GM12878 (cell line): ENCODE data around the gene PMPCA. TPM values are rescaled to one million over a fixed set of nuclear protein-coding genes. Genes with fewer than 3 reads are reported as not detected.

Source experiments
- ATAC-seq: fragments of 200-7000 bp; cut with Tn5 transposase; 3 replicates; pipeline ENCODE4 v1.9.1; 2020; ENCODE audit warnings: mild to moderate bottlenecking, moderate library complexity
- BruUV-seq: library from RNA; stranded (reverse); fragments of 400-500 nt; replicated peaks from 2 replicates; lab custom pipeline; 2021; lab: Mats Ljungman, UMichigan
- CTCF ChIA-PET: fragments of 300-600 bp; sonication (Branson Sonifier 250); formaldehyde crosslinking; extraction: SDS; loops from one replicate; lab custom pipeline; 2021; ENCODE audit warnings: inconsistent platforms; lab: Yijun Ruan, JAX
- POLR2A ChIA-PET: fragments of 350-600 bp; formaldehyde crosslinking; extraction: SDS; loops from one replicate; lab custom pipeline; 2021; ENCODE audit warnings: inconsistent platforms; lab: Charles Lee
- RAD21 ChIA-PET: fragments of 300-600 bp; sonication (Branson Sonifier 250); formaldehyde crosslinking; loops from one replicate; lab custom pipeline; 2023; ENCODE audit warnings: antibody characterized with exemption; ENCODE audit not compliant: unreplicated experiment; lab: Charles Lee
- SMC1A ChIA-PET: fragments of 300-600 bp; sonication (Branson Sonifier 250); formaldehyde crosslinking; loops from one replicate; lab custom pipeline; 2023; ENCODE audit not compliant: unreplicated experiment, uncharacterized antibody; lab: Charles Lee
- DNase-seq: peaks from one replicate; pipeline ENCODE4 v3.0.0-alpha.2; 2011; ENCODE audit warnings: low read depth, low spot score
- FAIRE-seq: peaks from 3 replicates; lab custom pipeline; 2011; peaks lifted over from hg19 to GRCh38; lab: Jason Lieb, UNC
- H2AFZ ChIP-seq: 2 replicates; pipeline ENCODE4 v1.6.0; 2011; ENCODE audit warnings: low read depth, low read length, control low read depth; ENCODE audit not compliant: control insufficient read depth
- H3K27ac ChIP-seq: 2 replicates; pipeline ENCODE4 v1.5.1; 2011; ENCODE audit warnings: control low read depth; ENCODE audit not compliant: control insufficient read depth, insufficient read depth
- H3K27me3 ChIP-seq, 2 experiments: replicated peaks in 1 of 2; 2 replicates each; pipeline versions ENCODE4 v1.6.0 to v1.6.1; 2011; ENCODE audit warnings: low read length in 1 of 2; ENCODE audit not compliant: control insufficient read depth in 2 of 2, insufficient read depth in 2 of 2
- H3K36me3 ChIP-seq, 2 experiments: 2 replicates each; pipeline ENCODE4 v1.5.1; 2011; ENCODE audit warnings: low read length in 1 of 2; ENCODE audit not compliant: control insufficient read depth in 2 of 2, insufficient read depth in 2 of 2
- H3K4me1 ChIP-seq: 2 replicates; pipeline ENCODE4 v1.6.1; 2011; ENCODE audit warnings: mild to moderate bottlenecking, low read length, moderate library complexity, mixed read lengths; ENCODE audit not compliant: control insufficient read depth, insufficient read depth
- H3K4me2 ChIP-seq: 2 replicates; pipeline ENCODE4 v1.6.0; 2011; ENCODE audit warnings: control low read depth; ENCODE audit not compliant: control insufficient read depth, insufficient read depth
- H3K4me3 ChIP-seq: fragments of 200-600 bp; sonication (generic); 2 replicates; pipeline ENCODE4 v1.5.1; 2016
- H3K79me2 ChIP-seq: 2 replicates; pipeline ENCODE4 v1.6.0; 2011; ENCODE audit warnings: low read length; ENCODE audit not compliant: control insufficient read depth, insufficient read depth
- H3K9ac ChIP-seq: 2 replicates; pipeline ENCODE4 v1.8.0; 2011; ENCODE audit warnings: low read length, control low read depth, mixed read lengths; ENCODE audit not compliant: control insufficient read depth, insufficient read depth
- H3K9me3 ChIP-seq: replicated peaks from 3 replicates; pipeline ENCODE4 v1.5.1; 2011; ENCODE audit warnings: mild to moderate bottlenecking, low read length; ENCODE audit not compliant: control insufficient read depth, insufficient read depth
- H4K20me1 ChIP-seq: 2 replicates; pipeline ENCODE4 v1.6.0; 2011; ENCODE audit not compliant: control insufficient read depth, insufficient read depth
- DPF2 ChIP-seq: fragments of 450-650 bp; IDR thresholded peaks from 2 replicates; pipeline ENCODE4 v1.6.1; 2017; ENCODE audit warnings: mild to moderate bottlenecking
- IRF4 ChIP-seq: IDR thresholded peaks from 2 replicates; pipeline ENCODE4 v1.6.1; 2011; ENCODE audit warnings: low read depth, low read length
- NR2F1 ChIP-seq: fragments of 450-650 bp; conservative IDR thresholded peaks from 2 replicates; pipeline ENCODE4 v1.6.1; 2017; ENCODE audit warnings: mild to moderate bottlenecking
- TCF3 ChIP-seq: IDR thresholded peaks from 2 replicates; pipeline ENCODE4 v1.6.1; 2012; ENCODE audit warnings: low read depth, mild to moderate bottlenecking, low read length, borderline replicate concordance; ENCODE audit not compliant: insufficient read depth
- WGBS: methylation state at CpG from one replicate; pipeline ENCODE4 v1.1.6; 2016; ENCODE audit warnings: low lambda C conversion rate; ENCODE audit not compliant: insufficient replicate concordance, insufficient coverage; ENCODE audit errors: missing lambda C conversion rate; 5-methylcytosine and 5-hydroxymethylcytosine counted together
- in situ Hi-C: fragments of 300-500 bp; cut with MboI; formaldehyde crosslinking; loops from 9 replicates; pipeline ENCODE4 v1.14.3; 2018; ENCODE audit warnings: mixed read lengths
- intact Hi-C: fragments of 100-400 bp; cut with micrococcal nuclease; formaldehyde crosslinking; loops from one replicate; pipeline ENCODE4 v1.14.2; 2022; ENCODE audit not compliant: unreplicated experiment
- polyA plus RNA-seq, 11 experiments: library from polyadenylated mRNA; depleted of rRNA in 4 of 11; unstranded in 6 of 11; stranded (reverse) in 5 of 11; fragments of >200 nt; fragmentation: Nextera tagmentation in 4 of 11; fragmentation: Illumina TruSeq in 1 of 11; extraction: Ambion mirVana in 4 of 11; extraction: Trizol in 1 of 11; gene quantifications; 1 replicate in 1 of 11; 2 replicates in 10 of 11; pipeline versions ENCODE4 v1.2.1 to v1.2.3, GENCODE V29; 2011 to 2016; ENCODE audit warnings: inconsistent platforms in 2 of 11, missing spikeins in 2 of 11, low read depth in 1 of 11
- total RNA-seq, 4 experiments: library from RNA; depleted of rRNA in 3 of 4; stranded (reverse); fragments of >200 nt in 3 of 4; fragmentation: Illumina TruSeq in 1 of 4; extraction: Trizol in 1 of 4; gene quantifications; 2 replicates each; pipeline versions ENCODE4 v1.2.1 to v1.2.3, GENCODE V29; 2013 to 2021
- TF ChIP-seq, protein P1 (sequence below): IDR thresholded peaks from 2 replicates; pipeline ENCODE4 v1.6.1; 2011; ENCODE audit warnings: borderline replicate concordance, low read depth, mild to moderate bottlenecking, moderate library complexity, low read length; ENCODE audit not compliant: insufficient read depth, poor library complexity, severe bottlenecking

Gene PMPCA
- total and polyA plus RNA-seq, 10 of the 15 experiments (the other 5 are each of a cell fraction or from before 2014, with no cell fraction given), result 8.1 to 137 (median 75.7) TPM

DNA sequence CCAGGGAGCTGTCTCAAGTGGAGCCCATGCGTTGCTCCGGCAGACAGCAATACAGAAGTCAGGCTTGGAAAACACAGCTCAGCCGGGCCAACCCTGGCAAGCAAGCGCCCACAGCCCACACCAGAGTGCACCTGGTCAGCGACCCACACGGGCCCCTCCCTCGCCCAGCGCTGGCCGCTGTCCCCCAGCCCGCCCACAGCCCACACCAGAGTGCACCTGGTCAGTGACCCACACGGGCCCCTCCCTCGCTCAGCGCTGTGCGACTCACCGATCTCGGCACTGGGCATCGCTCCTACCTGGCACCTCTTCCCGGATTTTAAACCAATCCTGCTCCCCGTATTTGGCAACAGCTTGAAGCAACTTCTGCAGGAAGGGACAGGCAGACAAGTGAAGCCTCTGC, 23.2 kb upstream of the PMPCA start:
- ChIA-PET RAD21 (no interaction called here), CTCF (no interaction called here), POLR2A (no interaction called here), SMC1A (no interaction called here)
- DNase-seq, result no peak
- Histone ChIP-seq H3K4me3 (no peak overlapping the region), H3K27ac (no peak overlapping the region), H3K9ac (no peak overlapping the region), H3K27me3 (no peaks in the 10 kb centered on the region), H3K9me3 (no peaks in the 10 kb centered on the region), H3K4me2 (no peak overlapping the region), H3K79me2 (no peaks in the 10 kb centered on the region), H3K36me3 (peaks cover 14 to 32% of the 10 kb centered on the region in 2 experiments; a peak in 3 of 4 replicates), H2AFZ (no peak overlapping the region), H4K20me1 (no peaks in the 10 kb centered on the region), H3K4me1 (no peaks in the 10 kb centered on the region)
- intact Hi-C loops, result no loop called here
- in situ Hi-C loops, result no loop called here
- no peak for TF ChIP-seq DPF2
- no peak for TF ChIP-seq NR2F1
- TF ChIP-seq, protein P1, sequence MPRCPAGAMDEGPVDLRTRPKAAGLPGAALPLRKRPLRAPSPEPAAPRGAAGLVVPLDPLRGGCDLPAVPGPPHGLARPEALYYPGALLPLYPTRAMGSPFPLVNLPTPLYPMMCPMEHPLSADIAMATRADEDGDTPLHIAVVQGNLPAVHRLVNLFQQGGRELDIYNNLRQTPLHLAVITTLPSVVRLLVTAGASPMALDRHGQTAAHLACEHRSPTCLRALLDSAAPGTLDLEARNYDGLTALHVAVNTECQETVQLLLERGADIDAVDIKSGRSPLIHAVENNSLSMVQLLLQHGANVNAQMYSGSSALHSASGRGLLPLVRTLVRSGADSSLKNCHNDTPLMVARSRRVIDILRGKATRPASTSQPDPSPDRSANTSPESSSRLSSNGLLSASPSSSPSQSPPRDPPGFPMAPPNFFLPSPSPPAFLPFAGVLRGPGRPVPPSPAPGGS, result peak; percentile 83
- 0 out of 2 replicates have a peak, but pooled peaks have one; percentile 40 for TF ChIP-seq TCF3
- BruUV-seq, result no TSS peak
- FAIRE-seq, result no peak
- ATAC-seq, result no peak
- WGBS, result over 99% methylated on average over 13 of the region's 19 CpGs

DNA sequence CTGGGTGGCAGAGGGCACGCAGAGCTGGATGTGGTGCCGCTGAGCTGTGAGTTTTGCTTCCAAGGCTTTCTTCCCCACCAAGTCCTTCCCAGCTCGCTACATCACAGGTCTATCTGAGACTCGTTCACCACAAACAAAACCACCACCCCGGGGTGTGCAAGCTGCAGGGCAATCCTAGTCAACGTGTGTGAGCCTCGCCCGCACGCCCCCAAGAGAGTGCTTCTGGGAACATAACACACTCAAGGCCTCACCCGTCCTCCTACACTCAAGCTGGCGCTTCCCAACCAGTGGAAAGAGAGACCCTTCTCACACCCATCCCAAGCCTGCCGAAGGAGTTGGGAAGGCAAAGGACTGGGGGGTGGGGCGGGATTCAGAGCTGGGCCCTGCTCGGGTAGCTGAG, 21.1 kb upstream of the PMPCA start:
- Histone ChIP-seq H3K79me2 (no peaks in the 10 kb centered on the region), H3K27ac (no peak overlapping the region), H3K4me2 (no peak overlapping the region), H4K20me1 (no peaks in the 10 kb centered on the region), H3K4me3 (no peak overlapping the region), H2AFZ (no peak overlapping the region), H3K9me3 (no peaks in the 10 kb centered on the region), H3K27me3 (no peaks in the 10 kb centered on the region), H3K36me3 (peaks cover 16 to 30% of the 10 kb centered on the region in 2 experiments; a peak in 3 of 4 replicates), H3K9ac (no peak overlapping the region), H3K4me1 (no peaks in the 10 kb centered on the region)
- no peak for DNase-seq
- ATAC-seq, result no peak
- in situ Hi-C loops (no loop called here), intact Hi-C loops (no loop called here)
- ChIA-PET CTCF (interaction anchor here (0.9 kb wide), 1 partner anchor 11 kb away, joined by 3 read pairs; no protein-coding TSS in a partner anchor), POLR2A (interaction anchor here (1.0 kb wide), 1 partner anchor 15 kb away, joined by 4 read pairs; no protein-coding TSS in a partner anchor), SMC1A (no interaction called here), RAD21 (no interaction called here)
- TF ChIP-seq, protein P1, result peak; percentile 20
- no peak for TF ChIP-seq IRF4
- 92% methylated on average over 14 of the region's 14 CpGs for WGBS
- BruUV-seq, result no TSS peak
- no peak for FAIRE-seq
